GM23338 (cell line): ENCODE results near the gene GPT2. TPM values are rescaled to one million over a fixed set of nuclear protein-coding genes. Genes with fewer than 3 reads are reported as not detected.

Experiments used
- ATAC-seq: fragments of 200-7000 bp; cut with Tn5 transposase; 3 replicates; pipeline ENCODE4 v1.9.1; 2020
- DNase-seq: peaks from one replicate; pipeline ENCODE4 v3.0.0-alpha.2; 2015; ENCODE audit warnings: low spot score
- H2AFZ ChIP-seq: fragments of 200-600 bp; sonication (generic); 2 replicates; pipeline ENCODE4 v1.8.0; 2016; ENCODE audit warnings: antibody characterized with exemption, mild to moderate bottlenecking, moderate library complexity
- H3F3A ChIP-seq: fragments of 200-600 bp; sonication (generic); replicated peaks from 2 replicates; pipeline ENCODE4 v1.8.0; 2017; ENCODE audit warnings: antibody characterized with exemption, mixed run types, low read depth
- H3K27ac ChIP-seq: fragments of 200-600 bp; sonication (generic); 2 replicates; pipeline ENCODE4 v1.6.1; 2016; ENCODE audit warnings: low read depth
- H3K27me3 ChIP-seq: fragments of 200-600 bp; sonication (generic); 2 replicates; pipeline ENCODE4 v1.8.0; 2016; ENCODE audit warnings: mild to moderate bottlenecking, mixed run types, moderate library complexity; ENCODE audit not compliant: insufficient read depth
- H3K36me3 ChIP-seq: fragments of 200-600 bp; sonication (generic); 2 replicates; pipeline ENCODE4 v1.8.0; 2016; ENCODE audit warnings: mild to moderate bottlenecking; ENCODE audit not compliant: insufficient read depth
- H3K4me1 ChIP-seq: fragments of 200-600 bp; sonication (generic); 2 replicates; pipeline ENCODE4 v1.8.0; 2016; ENCODE audit warnings: mild to moderate bottlenecking, moderate library complexity; ENCODE audit not compliant: insufficient read depth
- H3K4me2 ChIP-seq: fragments of 200-600 bp; sonication (generic); 2 replicates; pipeline ENCODE4 v1.7.1; 2017; ENCODE audit warnings: mixed run types
- H3K4me3 ChIP-seq: fragments of 200-600 bp; sonication (generic); 2 replicates; pipeline ENCODE4 v1.6.1; 2016; ENCODE audit warnings: mixed run types
- H3K79me2 ChIP-seq: fragments of 200-600 bp; sonication (generic); replicated peaks from 2 replicates; pipeline ENCODE4 v1.8.0; 2017; ENCODE audit warnings: mild to moderate bottlenecking; ENCODE audit not compliant: insufficient read depth
- H3K9me2 ChIP-seq: fragments of 200-600 bp; sonication (generic); 2 replicates; pipeline ENCODE4 v1.8.0; 2017; ENCODE audit not compliant: insufficient read depth
- H4K20me1 ChIP-seq: fragments of 200-600 bp; sonication (generic); replicated peaks from 2 replicates; pipeline ENCODE4 v1.8.0; 2017; ENCODE audit warnings: mild to moderate bottlenecking; ENCODE audit not compliant: insufficient read depth
- H3K27ac Mint-ChIP-seq: 2 replicates; pipeline ENCODE4 v1.8.0; 2020; ENCODE audit warnings: inconsistent platforms, mild to moderate bottlenecking, moderate library complexity, mixed read lengths
- H3K27me3 Mint-ChIP-seq: 3 replicates; pipeline ENCODE4 v1.8.0; 2022; ENCODE audit warnings: low read depth, mild to moderate bottlenecking, moderate library complexity, mixed read lengths, inconsistent platforms; ENCODE audit not compliant: insufficient read depth, poor library complexity
- H3K36me3 Mint-ChIP-seq: 3 replicates; pipeline ENCODE4 v1.8.0; 2021; ENCODE audit warnings: low read depth, mild to moderate bottlenecking, inconsistent platforms, moderate library complexity, mixed read lengths
- H3K4me1 Mint-ChIP-seq: 3 replicates; pipeline ENCODE4 v1.8.0; 2020; ENCODE audit warnings: mild to moderate bottlenecking, inconsistent platforms, mixed read lengths
- H3K4me3 Mint-ChIP-seq: 3 replicates; pipeline ENCODE4 v1.8.0; 2021; ENCODE audit warnings: moderate library complexity, mild to moderate bottlenecking, inconsistent platforms, mixed read lengths
- H3K9me3 Mint-ChIP-seq: 3 replicates; pipeline ENCODE4 v1.8.0; 2020; ENCODE audit warnings: moderate library complexity, mild to moderate bottlenecking, inconsistent platforms, mixed read lengths
- CREB1 ChIP-seq: fragments of 250-450 bp; sonication (Bioruptor Pico); IDR thresholded peaks from 2 replicates; pipeline ENCODE4 v1.5.0; 2020; ENCODE audit warnings: low read depth, mild to moderate bottlenecking, moderate library complexity
- CTCF ChIP-seq, 2 experiments: fragments of 200-600 bp in 1 of 2; sonication (generic) in 1 of 2; conservative IDR thresholded peaks; 2 replicates each; pipeline versions ENCODE4 v1.5.1 to v1.6.1; 2016 to 2017; ENCODE audit warnings: antibody characterized with exemption in 2 of 2, low read depth in 2 of 2, mild to moderate bottlenecking in 2 of 2, moderate library complexity in 1 of 2
- ETS1 ChIP-seq: IDR thresholded peaks from 2 replicates; pipeline ENCODE4 v1.6.1; 2016; ENCODE audit warnings: antibody characterized with exemption
- EZH2 ChIP-seq: fragments of 200-600 bp; sonication (generic); IDR thresholded peaks from one replicate; pipeline ENCODE4 v1.8.0; 2017; ENCODE audit warnings: antibody characterized with exemption, mild to moderate bottlenecking, low read depth; ENCODE audit not compliant: unreplicated experiment
- EZH2phosphoT487 ChIP-seq: fragments of 200-600 bp; sonication (generic); IDR thresholded peaks from one replicate; pipeline ENCODE4 v1.8.1; 2018; ENCODE audit warnings: antibody characterized with exemption; ENCODE audit not compliant: unreplicated experiment
- JUNB ChIP-seq: IDR thresholded peaks from one replicate; pipeline ENCODE4 v1.6.1; 2016; ENCODE audit warnings: antibody characterized with exemption; ENCODE audit not compliant: unreplicated experiment
- NANOG ChIP-seq: IDR thresholded peaks from 2 replicates; pipeline ENCODE4 v1.6.1; 2016; ENCODE audit warnings: antibody characterized with exemption, borderline replicate concordance
- POLR2AphosphoS5 ChIP-seq: IDR thresholded peaks from 2 replicates; pipeline ENCODE4 v1.6.1; 2016; ENCODE audit warnings: antibody characterized with exemption, low read depth
- REST ChIP-seq: IDR thresholded peaks from one replicate; pipeline ENCODE4 v1.6.1; 2018; ENCODE audit warnings: antibody characterized with exemption; ENCODE audit not compliant: unreplicated experiment
- STAT1 ChIP-seq: IDR thresholded peaks from one replicate; pipeline ENCODE4 v1.6.1; 2016; ENCODE audit warnings: antibody characterized with exemption; ENCODE audit not compliant: unreplicated experiment
- ZNF114 ChIP-seq: fragments of 250-450 bp; sonication (Bioruptor Pico); IDR thresholded peaks from 2 replicates; pipeline ENCODE4 v1.5.0; 2020; ENCODE audit warnings: mild to moderate bottlenecking, moderate library complexity
- ZNF331 ChIP-seq: fragments of 250-450 bp; sonication (Bioruptor Pico); IDR thresholded peaks from 2 replicates; pipeline ENCODE4 v1.5.0; 2020; ENCODE audit warnings: low read depth, mild to moderate bottlenecking, moderate library complexity
- ZNF462 ChIP-seq: fragments of 250-450 bp; sonication (Bioruptor Pico); IDR thresholded peaks from 2 replicates; pipeline ENCODE4 v1.5.0; 2020; ENCODE audit warnings: mild to moderate bottlenecking, moderate library complexity
- polyA plus RNA-seq: library from polyadenylated mRNA; unstranded; fragments of >200 nt; fragmentation: Nextera tagmentation; extraction: Ambion mirVana; gene quantifications from 2 replicates; pipeline ENCODE4 v1.2.1, GENCODE V29; 2016
- total RNA-seq: library from RNA; depleted of rRNA; stranded (reverse); fragments of >200 nt; shearing (Covaris generic); gene quantifications from 2 replicates; pipeline ENCODE4 v1.2.3, GENCODE V29; 2014

The GPT2 gene
- total and polyA plus RNA-seq, 2 experiments from 2014 or later = 48.5 to 81.0 TPM

- no peak overlapping the region for H3K27ac Mint-ChIP-seq
- Histone ChIP-seq H4K20me1 (peaks cover 19% of the 10 kb centered on the region), H2AFZ (no peak overlapping the region), H3K9me2 (no peaks in the 10 kb centered on the region), H3K27me3 (no peaks in the 10 kb centered on the region), H3F3A (0 out of 2 replicates have a peak, but pooled peaks cover 9% of the 10 kb centered on the region), H3K27ac (no peak overlapping the region), H3K79me2 (peaks cover 6% of the 10 kb centered on the region; the same call in 1 of the 2 replicates), H3K4me2 (no peak overlapping the region), H3K4me1 (no peaks in the 10 kb centered on the region), H3K36me3 (peaks cover 27% of the 10 kb centered on the region), H3K4me3 (no peak overlapping the region)
- TF ChIP-seq ZNF462 (CRISPR knock-in tag) (no peak), CREB1 (CRISPR knock-in tag) (no peak), ZNF331 (CRISPR knock-in tag) (no peak), CTCF (conservative IDR thresholded peaks at IDR 0.05; ENCODE audit: low read depth in 2 of 2) (no peak), ZNF114 (no peak), REST (no peak), POLR2AphosphoS5 (no peak), STAT1 (no peak), EZH2phosphoT487 (no peak), ETS1 (no peak), EZH2 (no peak), NANOG (no peak), JUNB (no peak)
- H3K27me3 Mint-ChIP-seq = peaks cover 12% of the 10 kb centered on the region
- H3K36me3 Mint-ChIP-seq = peaks cover 94% of the 10 kb centered on the region
- peaks cover 11% of the 10 kb centered on the region for H3K9me3 Mint-ChIP-seq
- DNase-seq = no peak
- H3K4me3 Mint-ChIP-seq = no peak overlapping the region
- peaks cover 6% of the 10 kb centered on the region; the same call in 1 of the 3 replicates for H3K4me1 Mint-ChIP-seq
- ATAC-seq = no peak
Measured at GRCh38 chr16:46906360-46907060, 22.3 kb downstream of the GPT2 start.
